KBM-7 (cell line): Measurements from ENCODE around the gene POC1A.
A peak's percentile ranks its signal among the peaks of the same experiment; 100 is the strongest.

Experiments
- DNase-seq: peaks from one replicate; pipeline ENCODE4 v3.0.0-alpha.2; 2015
- in situ Hi-C: fragments of 300-500 bp; cut with MboI; formaldehyde crosslinking; loops from 2 replicates; pipeline ENCODE4 v1.14.3; 2020; ENCODE audit warnings: low sequenced_read_pairs, low pct_unique_long_range_greater_than_20kb, mixed read lengths

Gene POC1A

DNA sequence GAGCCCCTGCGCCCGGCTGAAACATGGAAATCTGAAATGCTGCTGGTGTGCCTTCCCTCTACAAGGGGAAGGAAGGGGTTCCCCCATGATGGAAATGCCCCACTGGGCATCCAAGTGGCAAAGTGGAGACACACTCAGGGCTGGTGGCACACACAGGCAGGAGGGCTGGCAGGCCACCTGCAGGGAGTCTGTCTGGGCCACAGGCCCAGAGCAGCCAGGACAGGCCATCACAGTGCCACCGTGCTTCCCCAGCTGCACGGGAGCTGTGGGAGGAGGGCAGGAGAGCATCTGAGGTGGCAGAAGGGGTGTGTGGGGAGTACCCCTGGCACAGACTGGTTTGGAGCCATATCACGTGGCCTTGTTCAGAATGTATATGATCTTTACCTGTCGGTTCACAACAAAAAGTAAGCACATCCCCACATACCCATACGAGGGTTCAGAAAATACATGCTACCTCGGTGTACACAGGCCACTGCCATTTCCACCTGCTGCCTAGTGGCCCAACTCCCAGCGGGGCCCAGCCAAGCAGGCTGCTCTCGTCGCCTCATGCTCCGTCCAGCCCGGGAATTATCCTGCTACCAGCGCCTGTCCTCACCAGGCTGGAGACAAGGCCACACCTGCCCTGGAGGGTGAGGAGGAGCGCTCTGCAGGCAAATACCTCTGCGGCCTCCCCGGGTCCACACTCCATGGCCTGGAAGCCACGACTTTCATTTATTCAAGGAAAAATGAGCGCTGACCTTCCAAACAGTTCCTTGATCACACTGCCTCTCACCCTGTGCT is 75.3 kb downstream of the POC1A start:
- DNase-seq: no peak
- in situ Hi-C loops: no loop called here

DNA sequence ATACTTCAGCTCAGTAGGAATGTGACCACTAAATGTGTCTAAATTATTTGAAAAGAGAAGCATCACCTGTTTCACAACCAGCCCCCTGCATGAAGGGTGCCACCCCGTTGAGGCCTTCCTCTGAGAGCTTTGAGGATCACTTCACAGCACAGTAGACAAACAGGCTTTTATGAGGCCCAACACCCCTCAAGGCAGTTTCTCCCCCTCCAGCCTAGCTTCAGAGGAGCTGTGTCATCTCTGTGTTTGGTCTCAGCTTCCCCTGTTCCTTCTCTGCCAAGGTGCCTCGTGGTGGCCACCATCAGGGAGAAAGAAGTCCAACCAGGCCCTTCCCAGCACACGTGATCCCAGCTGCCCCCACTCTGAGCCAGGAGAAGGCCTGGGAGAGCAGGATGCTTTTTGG is 76.3 kb downstream of the POC1A start:
- no peak for DNase-seq
- in situ Hi-C loops: no loop called here

DNA sequence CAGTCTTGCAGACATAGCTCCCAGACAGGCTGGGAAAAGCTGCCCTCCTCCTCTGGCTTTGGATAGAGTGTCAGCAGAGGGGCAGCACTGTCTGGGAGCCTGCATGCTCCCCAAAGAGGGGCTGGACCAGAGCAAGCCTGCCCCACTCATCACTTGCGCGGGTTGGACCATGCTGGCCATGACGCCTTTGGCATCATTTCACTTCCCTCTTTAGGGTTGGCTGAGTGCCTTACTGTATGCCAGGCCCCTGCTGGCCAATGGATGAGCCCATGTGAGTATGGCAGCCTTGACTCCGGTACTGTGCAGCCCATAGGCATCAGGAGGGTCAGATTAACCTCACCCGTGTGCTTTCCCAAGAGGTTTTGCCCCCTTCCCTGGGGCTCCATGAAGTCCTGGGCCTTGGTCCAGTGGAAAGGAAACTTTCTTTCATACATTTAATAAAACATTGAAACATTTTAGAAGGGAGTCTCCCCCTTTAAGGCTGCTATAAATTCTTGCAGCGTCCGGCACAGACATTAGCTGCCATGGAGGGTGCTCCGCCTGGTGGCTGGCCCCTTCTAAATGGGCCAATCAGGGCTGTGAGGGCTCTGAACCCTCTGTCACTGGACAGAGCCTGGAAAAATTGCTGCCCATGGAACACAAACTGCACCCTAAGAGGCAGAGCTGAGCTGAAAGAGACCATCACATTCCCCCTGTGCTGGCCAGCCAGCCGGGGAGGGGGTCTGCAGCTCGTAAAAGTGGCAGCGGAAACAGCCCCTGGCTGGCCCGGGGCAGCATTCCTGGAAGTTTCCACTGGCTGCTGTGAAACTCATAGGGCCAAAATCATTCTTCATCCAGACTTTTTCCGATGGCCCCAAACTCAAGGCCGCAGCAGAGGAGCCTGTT is 77.1 kb downstream of the POC1A start:
- DNase-seq: no peak
- in situ Hi-C loops: no loop called here

GRCh38 chr3:52073490-52073889 is 80.7 kb downstream of the POC1A start:
- DNase-seq: no peak
- in situ Hi-C loops: no loop called here

- no peak for DNase-seq
- in situ Hi-C loops: no loop called here
These were observed 81.8 kb downstream of the POC1A start for GRCh38 chr3:52072471-52072870.

GRCh38 chr3:52072020-52072419 is 82.2 kb downstream of the POC1A start:
- in situ Hi-C loops: no loop called here
- DNase-seq: no peak

DNA sequence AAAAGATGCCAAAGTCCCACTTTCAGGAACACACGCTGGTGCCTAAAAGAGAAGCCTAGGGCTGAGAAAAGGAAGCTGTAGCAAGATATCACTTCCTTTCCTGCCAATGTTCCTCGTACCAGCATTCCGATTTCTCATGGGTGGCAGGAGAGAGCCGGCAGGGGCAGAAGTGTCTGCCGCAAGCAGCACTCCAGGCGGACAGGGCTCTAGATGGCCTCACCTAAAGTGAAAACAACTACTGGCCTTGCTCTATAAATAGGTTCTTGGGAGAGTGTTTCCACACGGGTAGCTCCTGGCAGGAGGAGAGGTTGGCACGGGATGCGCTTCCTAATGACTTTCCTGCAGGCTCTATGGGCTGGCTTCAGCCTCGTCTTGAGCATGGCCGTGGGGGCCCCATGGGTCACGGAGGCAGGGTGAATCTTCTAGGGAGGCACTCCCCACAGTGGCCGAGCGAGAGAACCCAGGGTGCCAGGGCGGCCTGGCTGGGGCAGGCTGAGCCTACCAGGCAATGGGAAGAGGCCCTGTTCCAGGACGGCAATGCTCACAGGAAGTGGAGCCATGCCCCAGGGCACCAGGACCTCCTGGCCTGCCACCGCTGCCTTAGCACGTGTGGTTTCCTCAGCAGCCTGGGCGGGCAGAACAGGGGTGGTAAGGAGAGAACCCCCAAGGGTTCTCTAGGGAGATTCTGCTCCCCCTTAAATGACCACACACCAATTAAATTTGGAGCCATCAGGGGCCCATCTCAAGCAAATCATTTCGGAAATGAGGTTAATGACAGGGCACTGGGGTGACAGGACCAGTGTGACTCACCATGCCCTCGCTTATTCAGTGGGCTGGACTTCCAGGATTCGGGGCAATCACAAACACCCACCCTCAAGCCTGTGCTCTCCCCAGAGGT is 83.2 kb downstream of the POC1A start:
- DNase-seq: no peak
- in situ Hi-C loops: no loop called here

GRCh38 chr3:52069855-52070254 is 84.4 kb downstream of the POC1A start:
- DNase-seq: no peak
- in situ Hi-C loops: no loop called here

GRCh38 chr3:52069135-52069534 is 85.1 kb downstream of the POC1A start:
- DNase-seq: no peak
- in situ Hi-C loops: no loop called here

DNA sequence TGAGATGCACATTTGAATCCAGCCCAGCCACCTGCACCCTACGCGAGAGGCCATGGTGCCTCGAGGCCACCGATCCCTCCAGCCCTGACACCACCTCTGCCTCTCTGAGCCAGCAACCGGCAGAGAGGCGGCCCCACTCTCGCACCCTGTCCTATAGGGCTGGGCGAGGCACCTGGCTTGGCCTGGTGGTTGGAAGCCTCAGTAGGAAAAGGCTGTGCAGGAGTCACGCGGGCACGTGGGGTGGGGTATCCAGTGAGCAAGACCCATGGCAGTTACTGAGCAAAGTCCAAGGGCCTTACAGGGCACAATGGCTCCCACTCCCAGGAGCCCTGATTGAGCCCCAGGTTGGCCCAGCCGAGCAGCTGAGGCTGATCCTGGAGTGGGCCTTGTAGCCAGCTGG is 85.5 kb downstream of the POC1A start:
- in situ Hi-C loops: no loop called here

GRCh38 chr3:52068055-52068571 is 86.1 kb downstream of the POC1A start:
- in situ Hi-C loops: no loop called here
- DNase-seq: peak; percentile 19

More for the DNA sequence above, 85.5 kb downstream of the POC1A start:
- DNase-seq: no peak

GRCh38 chr3:52067526-52067925 is 86.7 kb downstream of the POC1A start:
- DNase-seq: no peak
- in situ Hi-C loops: no loop called here

GRCh38 chr3:52067046-52067445 is 87.2 kb downstream of the POC1A start:
- in situ Hi-C loops: no loop called here
- DNase-seq: no peak

DNA sequence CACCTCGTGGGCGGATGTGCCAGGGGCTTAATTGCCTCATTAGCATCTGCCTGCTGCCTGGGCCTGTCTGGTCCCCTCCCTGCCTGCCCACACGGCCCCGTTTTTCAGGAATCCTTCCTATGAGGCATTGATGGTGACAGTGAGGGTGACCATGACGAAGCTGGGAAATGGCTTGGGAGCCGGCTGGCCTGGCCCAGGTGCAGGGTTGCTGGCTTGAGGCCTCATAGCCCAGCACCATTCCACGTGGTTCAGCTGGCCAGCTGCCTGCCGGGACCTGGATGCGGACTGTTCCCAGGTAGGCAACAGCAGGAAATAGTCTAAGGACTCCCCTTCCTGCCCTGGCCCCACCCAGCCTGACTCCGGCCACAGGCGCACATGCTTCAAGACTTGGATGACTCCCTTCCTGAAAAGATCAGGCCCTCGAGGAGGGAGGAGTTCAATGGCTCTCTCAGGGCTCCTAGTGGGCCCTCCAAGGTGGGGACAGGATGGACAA is 88.9 kb downstream of the POC1A start:
- in situ Hi-C loops: no loop called here
- DNase-seq: no peak

- no peak for DNase-seq
- in situ Hi-C loops: no loop called here
These were observed 89.7 kb downstream of the POC1A start for GRCh38 chr3:52064561-52064960.

- in situ Hi-C loops: no loop called here
- DNase-seq: no peak
These were observed 91.0 kb downstream of the POC1A start for GRCh38 chr3:52063026-52063723.

- DNase-seq: no peak
These were observed 91.7 kb downstream of the POC1A start for GRCh38 chr3:52062505-52062904.

GRCh38 chr3:52061121-52061910 is 92.9 kb downstream of the POC1A start:
- in situ Hi-C loops: no loop called here
- no peak for DNase-seq

More at GRCh38 chr3:52062505-52062904, 91.7 kb downstream of the POC1A start:
- in situ Hi-C loops: no loop called here
